HepG2 (cell line): ENCODE measurements around the gene PSME3IP1. TPM values are rescaled to one million over a fixed set of nuclear protein-coding genes. Genes with fewer than 3 reads are reported as not detected.

ENCODE experiments used
- EHMT2 ChIP-seq: fragments of 200-600 bp; sonication (generic); IDR thresholded peaks from 2 replicates; pipeline ENCODE4 v1.7.0; 2017; ENCODE audit warnings: antibody characterized with exemption, low read depth, low read length, borderline replicate concordance
- ELF3 ChIP-seq: IDR thresholded peaks from 2 replicates; pipeline ENCODE4 v1.6.1; 2016; ENCODE audit warnings: missing genetic modification reagents, missing compliant biosample characterization
- HNF4G ChIP-seq, 2 experiments: sonication (generic) in 1 of 2; formaldehyde crosslinking in 1 of 2; IDR thresholded peaks; 2 replicates each; pipeline versions ENCODE4 v1.4.0 to v1.6.1; 2011 to 2020; ENCODE audit warnings: borderline replicate concordance in 2 of 2, low read depth in 2 of 2, mild to moderate bottlenecking in 2 of 2, low read length in 1 of 2, missing genetic modification reagents in 1 of 2, moderate library complexity in 1 of 2
- KDM5A ChIP-seq: fragments of 200-600 bp; sonication (generic); IDR thresholded peaks from 2 replicates; pipeline ENCODE4 v1.7.0; 2018; ENCODE audit warnings: antibody characterized with exemption, mild to moderate bottlenecking, low read length, borderline replicate concordance
- MED13 ChIP-seq: sonication (generic); formaldehyde crosslinking; IDR thresholded peaks from 2 replicates; pipeline ENCODE4 v1.5.0; 2020; ENCODE audit warnings: missing genetic modification reagents
- RBAK ChIP-seq: sonication (generic); formaldehyde crosslinking; IDR thresholded peaks from 2 replicates; pipeline ENCODE4 v1.5.1; 2020; ENCODE audit warnings: mild to moderate bottlenecking, missing genetic modification reagents
- ZNF124 ChIP-seq: sonication (generic); formaldehyde crosslinking; IDR thresholded peaks from 2 replicates; pipeline ENCODE4 v1.4.0; 2020; ENCODE audit warnings: missing genetic modification reagents
- ZNF543 ChIP-seq: sonication (generic); formaldehyde crosslinking; IDR thresholded peaks from 2 replicates; pipeline ENCODE4 v1.4.0; 2020; ENCODE audit warnings: mild to moderate bottlenecking, missing genetic modification reagents
- ZNF557 ChIP-seq: sonication (generic); formaldehyde crosslinking; IDR thresholded peaks from 2 replicates; pipeline ENCODE4 v1.4.0; 2020; ENCODE audit warnings: missing genetic modification reagents
- ZSCAN25 ChIP-seq: sonication (generic); formaldehyde crosslinking; IDR thresholded peaks from 2 replicates; pipeline ENCODE4 v1.8.0; 2022; ENCODE audit warnings: mild to moderate bottlenecking, missing genetic modification reagents
- polyA plus RNA-seq, 8 experiments: library from polyadenylated mRNA; depleted of rRNA in 3 of 8; stranded (reverse) in 7 of 8; unstranded in 1 of 8; fragments of >200 nt; fragmentation: Illumina TruSeq in 4 of 8; extraction: Trizol in 4 of 8; gene quantifications; 2 replicates each; pipeline versions ENCODE4 v1.2.1 to v1.2.3, GENCODE V29; 2011 to 2016; ENCODE audit warnings: low read depth in 4 of 8, missing spikeins in 1 of 8, mixed read lengths in 1 of 8; ENCODE audit not compliant: insufficient read depth in 1 of 8
- total RNA-seq, 5 experiments: library from RNA; depleted of rRNA; stranded (reverse); fragments of >200 nt; fragmentation: Illumina TruSeq; extraction: Trizol; gene quantifications; 2 replicates each; pipeline ENCODE4 v1.2.3, GENCODE V29; 2016; ENCODE audit warnings: low read depth in 1 of 5
- TF ChIP-seq, protein P1 (sequence below): IDR thresholded peaks from 2 replicates; pipeline ENCODE4 v1.6.1; 2016; ENCODE audit warnings: low read depth, control low read depth
- TF ChIP-seq, protein P2 (sequence below), 2 experiments: IDR thresholded peaks; 2 replicates each; pipeline ENCODE4 v1.6.1; 2011 to 2012; ENCODE audit warnings: low read length in 2 of 2, borderline replicate concordance in 1 of 2, low read depth in 1 of 2, mild to moderate bottlenecking in 1 of 2, moderate library complexity in 1 of 2
- TF ChIP-seq, protein P3 (sequence below): sonication (generic); formaldehyde crosslinking; IDR thresholded peaks from 2 replicates; pipeline ENCODE4 v1.9.0; 2021; ENCODE audit warnings: missing genetic modification reagents, mild to moderate bottlenecking, borderline replicate concordance
- TF ChIP-seq, protein P4 (sequence below): sonication (generic); formaldehyde crosslinking; conservative IDR thresholded peaks from 2 replicates; pipeline ENCODE4 v1.4.0; 2020; ENCODE audit warnings: missing genetic modification reagents
- TF ChIP-seq, protein P5 (sequence below): sonication (generic); formaldehyde crosslinking; IDR thresholded peaks from 2 replicates; pipeline ENCODE4 v1.4.0; 2020; ENCODE audit warnings: mild to moderate bottlenecking, missing genetic modification reagents, borderline replicate concordance

The PSME3IP1 gene
- total and polyA plus RNA-seq, 2 of the 13 experiments (the other 11 are each of a cell fraction or from before 2014, with no cell fraction given), result 90.8 to 99.8 TPM

DNA sequence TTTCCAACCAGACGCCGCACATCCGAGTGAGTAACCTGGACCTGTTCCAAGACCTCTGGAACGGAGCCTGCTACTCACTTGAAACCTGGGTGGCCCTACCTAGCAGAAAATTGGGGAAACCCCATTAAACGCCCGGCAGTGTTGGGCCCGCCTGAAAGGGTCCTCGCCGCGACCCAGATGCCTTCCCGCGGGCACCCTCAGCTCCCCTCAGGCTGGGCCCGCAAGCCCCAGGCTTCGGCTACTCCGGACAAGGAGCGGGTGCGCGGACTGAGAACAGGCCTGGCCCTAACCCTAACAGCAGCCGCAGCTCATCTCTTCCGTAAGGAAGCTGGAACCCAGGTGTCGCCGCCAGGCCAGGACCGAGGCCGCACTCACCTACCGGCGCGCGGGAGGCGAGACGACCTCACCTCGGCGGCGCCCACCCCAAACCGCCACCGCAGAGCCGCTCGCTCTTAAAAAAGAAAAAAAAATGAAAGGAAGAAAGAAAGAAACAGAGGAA is 344 bp downstream of the PSME3IP1 start (continued):
- TF ChIP-seq, protein P1, sequence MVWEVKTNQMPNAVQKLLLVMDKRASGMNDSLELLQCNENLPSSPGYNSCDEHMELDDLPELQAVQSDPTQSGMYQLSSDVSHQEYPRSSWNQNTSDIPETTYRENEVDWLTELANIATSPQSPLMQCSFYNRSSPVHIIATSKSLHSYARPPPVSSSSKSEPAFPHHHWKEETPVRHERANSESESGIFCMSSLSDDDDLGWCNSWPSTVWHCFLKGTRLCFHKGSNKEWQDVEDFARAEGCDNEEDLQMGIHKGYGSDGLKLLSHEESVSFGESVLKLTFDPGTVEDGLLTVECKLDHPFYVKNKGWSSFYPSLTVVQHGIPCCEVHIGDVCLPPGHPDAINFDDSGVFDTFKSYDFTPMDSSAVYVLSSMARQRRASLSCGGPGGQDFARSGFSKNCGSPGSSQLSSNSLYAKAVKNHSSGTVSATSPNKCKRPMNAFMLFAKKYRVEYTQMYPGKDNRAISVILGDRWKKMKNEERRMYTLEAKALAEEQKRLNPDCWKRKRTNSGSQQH (CRISPR knock-in tag), result peak; percentile 79; the same call in 1 of the 2 replicates
- TF ChIP-seq, protein P2, sequence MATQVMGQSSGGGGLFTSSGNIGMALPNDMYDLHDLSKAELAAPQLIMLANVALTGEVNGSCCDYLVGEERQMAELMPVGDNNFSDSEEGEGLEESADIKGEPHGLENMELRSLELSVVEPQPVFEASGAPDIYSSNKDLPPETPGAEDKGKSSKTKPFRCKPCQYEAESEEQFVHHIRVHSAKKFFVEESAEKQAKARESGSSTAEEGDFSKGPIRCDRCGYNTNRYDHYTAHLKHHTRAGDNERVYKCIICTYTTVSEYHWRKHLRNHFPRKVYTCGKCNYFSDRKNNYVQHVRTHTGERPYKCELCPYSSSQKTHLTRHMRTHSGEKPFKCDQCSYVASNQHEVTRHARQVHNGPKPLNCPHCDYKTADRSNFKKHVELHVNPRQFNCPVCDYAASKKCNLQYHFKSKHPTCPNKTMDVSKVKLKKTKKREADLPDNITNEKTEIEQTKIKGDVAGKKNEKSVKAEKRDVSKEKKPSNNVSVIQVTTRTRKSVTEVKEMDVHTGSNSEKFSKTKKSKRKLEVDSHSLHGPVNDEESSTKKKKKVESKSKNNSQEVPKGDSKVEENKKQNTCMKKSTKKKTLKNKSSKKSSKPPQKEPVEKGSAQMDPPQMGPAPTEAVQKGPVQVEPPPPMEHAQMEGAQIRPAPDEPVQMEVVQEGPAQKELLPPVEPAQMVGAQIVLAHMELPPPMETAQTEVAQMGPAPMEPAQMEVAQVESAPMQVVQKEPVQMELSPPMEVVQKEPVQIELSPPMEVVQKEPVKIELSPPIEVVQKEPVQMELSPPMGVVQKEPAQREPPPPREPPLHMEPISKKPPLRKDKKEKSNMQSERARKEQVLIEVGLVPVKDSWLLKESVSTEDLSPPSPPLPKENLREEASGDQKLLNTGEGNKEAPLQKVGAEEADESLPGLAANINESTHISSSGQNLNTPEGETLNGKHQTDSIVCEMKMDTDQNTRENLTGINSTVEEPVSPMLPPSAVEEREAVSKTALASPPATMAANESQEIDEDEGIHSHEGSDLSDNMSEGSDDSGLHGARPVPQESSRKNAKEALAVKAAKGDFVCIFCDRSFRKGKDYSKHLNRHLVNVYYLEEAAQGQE (IDR thresholded peaks at IDR 0.05; ENCODE audit: borderline replicate concordance in 1 of 2, low read depth in 1 of 2, low read length in 2 of 2), result no peak
- TF ChIP-seq MED13 (CRISPR knock-in tag), result peak; percentile 64; the same call in 1 of the 2 replicates
- TF ChIP-seq HNF4G (IDR thresholded peaks at IDR 0.05; ENCODE audit: borderline replicate concordance, low read depth, low read length), result no peak
- no peak for TF ChIP-seq HNF4G (CRISPR knock-in tag; IDR thresholded peaks at IDR 0.05; ENCODE audit: borderline replicate concordance, low read depth)
- no peak for TF ChIP-seq RBAK (CRISPR knock-in tag)
- peak; percentile 32; the same call in 1 of the 2 replicates for TF ChIP-seq ZNF124 (CRISPR knock-in tag)
- no peak for TF ChIP-seq EHMT2
- no peak for TF ChIP-seq ZNF557 (CRISPR knock-in tag)
- TF ChIP-seq ZNF543 (CRISPR knock-in tag), result no peak; the same call in 1 of the 2 replicates
- peak; percentile 95 for TF ChIP-seq KDM5A
- TF ChIP-seq, protein P3, sequence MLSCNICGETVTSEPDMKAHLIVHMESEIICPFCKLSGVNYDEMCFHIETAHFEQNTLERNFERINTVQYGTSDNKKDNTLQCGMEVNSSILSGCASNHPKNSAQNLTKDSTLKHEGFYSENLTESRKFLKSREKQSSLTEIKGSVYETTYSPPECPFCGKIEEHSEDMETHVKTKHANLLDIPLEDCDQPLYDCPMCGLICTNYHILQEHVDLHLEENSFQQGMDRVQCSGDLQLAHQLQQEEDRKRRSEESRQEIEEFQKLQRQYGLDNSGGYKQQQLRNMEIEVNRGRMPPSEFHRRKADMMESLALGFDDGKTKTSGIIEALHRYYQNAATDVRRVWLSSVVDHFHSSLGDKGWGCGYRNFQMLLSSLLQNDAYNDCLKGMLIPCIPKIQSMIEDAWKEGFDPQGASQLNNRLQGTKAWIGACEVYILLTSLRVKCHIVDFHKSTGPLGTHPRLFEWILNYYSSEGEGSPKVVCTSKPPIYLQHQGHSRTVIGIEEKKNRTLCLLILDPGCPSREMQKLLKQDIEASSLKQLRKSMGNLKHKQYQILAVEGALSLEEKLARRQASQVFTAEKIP (CRISPR knock-in tag), result no peak
- TF ChIP-seq, protein P4, sequence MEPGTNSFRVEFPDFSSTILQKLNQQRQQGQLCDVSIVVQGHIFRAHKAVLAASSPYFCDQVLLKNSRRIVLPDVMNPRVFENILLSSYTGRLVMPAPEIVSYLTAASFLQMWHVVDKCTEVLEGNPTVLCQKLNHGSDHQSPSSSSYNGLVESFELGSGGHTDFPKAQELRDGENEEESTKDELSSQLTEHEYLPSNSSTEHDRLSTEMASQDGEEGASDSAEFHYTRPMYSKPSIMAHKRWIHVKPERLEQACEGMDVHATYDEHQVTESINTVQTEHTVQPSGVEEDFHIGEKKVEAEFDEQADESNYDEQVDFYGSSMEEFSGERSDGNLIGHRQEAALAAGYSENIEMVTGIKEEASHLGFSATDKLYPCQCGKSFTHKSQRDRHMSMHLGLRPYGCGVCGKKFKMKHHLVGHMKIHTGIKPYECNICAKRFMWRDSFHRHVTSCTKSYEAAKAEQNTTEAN (CRISPR knock-in tag), result no peak; the same call in 1 of the 2 replicates
- TF ChIP-seq ELF3 (CRISPR knock-in tag), result no peak
- TF ChIP-seq, protein P5, sequence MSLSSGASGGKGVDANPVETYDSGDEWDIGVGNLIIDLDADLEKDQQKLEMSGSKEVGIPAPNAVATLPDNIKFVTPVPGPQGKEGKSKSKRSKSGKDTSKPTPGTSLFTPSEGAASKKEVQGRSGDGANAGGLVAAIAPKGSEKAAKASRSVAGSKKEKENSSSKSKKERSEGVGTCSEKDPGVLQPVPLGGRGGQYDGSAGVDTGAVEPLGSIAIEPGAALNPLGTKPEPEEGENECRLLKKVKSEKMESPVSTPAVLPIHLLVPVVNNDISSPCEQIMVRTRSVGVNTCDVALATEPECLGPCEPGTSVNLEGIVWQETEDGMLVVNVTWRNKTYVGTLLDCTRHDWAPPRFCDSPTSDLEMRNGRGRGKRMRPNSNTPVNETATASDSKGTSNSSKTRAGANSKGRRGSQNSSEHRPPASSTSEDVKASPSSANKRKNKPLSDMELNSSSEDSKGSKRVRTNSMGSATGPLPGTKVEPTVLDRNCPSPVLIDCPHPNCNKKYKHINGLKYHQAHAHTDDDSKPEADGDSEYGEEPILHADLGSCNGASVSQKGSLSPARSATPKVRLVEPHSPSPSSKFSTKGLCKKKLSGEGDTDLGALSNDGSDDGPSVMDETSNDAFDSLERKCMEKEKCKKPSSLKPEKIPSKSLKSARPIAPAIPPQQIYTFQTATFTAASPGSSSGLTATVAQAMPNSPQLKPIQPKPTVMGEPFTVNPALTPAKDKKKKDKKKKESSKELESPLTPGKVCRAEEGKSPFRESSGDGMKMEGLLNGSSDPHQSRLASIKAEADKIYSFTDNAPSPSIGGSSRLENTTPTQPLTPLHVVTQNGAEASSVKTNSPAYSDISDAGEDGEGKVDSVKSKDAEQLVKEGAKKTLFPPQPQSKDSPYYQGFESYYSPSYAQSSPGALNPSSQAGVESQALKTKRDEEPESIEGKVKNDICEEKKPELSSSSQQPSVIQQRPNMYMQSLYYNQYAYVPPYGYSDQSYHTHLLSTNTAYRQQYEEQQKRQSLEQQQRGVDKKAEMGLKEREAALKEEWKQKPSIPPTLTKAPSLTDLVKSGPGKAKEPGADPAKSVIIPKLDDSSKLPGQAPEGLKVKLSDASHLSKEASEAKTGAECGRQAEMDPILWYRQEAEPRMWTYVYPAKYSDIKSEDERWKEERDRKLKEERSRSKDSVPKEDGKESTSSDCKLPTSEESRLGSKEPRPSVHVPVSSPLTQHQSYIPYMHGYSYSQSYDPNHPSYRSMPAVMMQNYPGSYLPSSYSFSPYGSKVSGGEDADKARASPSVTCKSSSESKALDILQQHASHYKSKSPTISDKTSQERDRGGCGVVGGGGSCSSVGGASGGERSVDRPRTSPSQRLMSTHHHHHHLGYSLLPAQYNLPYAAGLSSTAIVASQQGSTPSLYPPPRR (CRISPR knock-in tag), result no peak
- no peak; the same call in 1 of the 2 replicates for TF ChIP-seq ZSCAN25 (CRISPR knock-in tag)
